Colonic mucosa (tissue), 4 donors: ENCODE measurements around the gene MAG. TPM values are rescaled to one million over a fixed set of nuclear protein-coding genes. Genes with fewer than 3 reads are reported as not detected.

Source experiments
- DNase-seq: peaks from one replicate; pipeline ENCODE4 v3.0.0-alpha.2; 2020
- H3K27ac ChIP-seq: fragments of 200-600 bp; one replicate; pipeline ENCODE4 v1.8.0; 2021
- H3K27me3 ChIP-seq: fragments of 200-600 bp; one replicate; pipeline ENCODE4 v1.8.0; 2021
- H3K36me3 ChIP-seq: fragments of 200-600 bp; one replicate; pipeline ENCODE4 v1.8.0; 2021
- H3K4me1 ChIP-seq: fragments of 200-600 bp; one replicate; pipeline ENCODE4 v1.8.0; 2021; ENCODE audit warnings: mild to moderate bottlenecking
- H3K4me3 ChIP-seq: fragments of 200-600 bp; one replicate; pipeline ENCODE4 v1.8.0; 2021
- H3K9ac ChIP-seq, 2 donors: one replicate each; pipeline ENCODE4 v1.7.0; 2013; ENCODE audit warnings: control low read depth in 2 of 2, low read depth in 2 of 2, low read length in 2 of 2
- H3K9me3 ChIP-seq: fragments of 200-600 bp; one replicate; pipeline ENCODE4 v1.8.0; 2021
- CTCF ChIP-seq: fragments of 200-600 bp; IDR thresholded peaks from one replicate; pipeline ENCODE4 v1.8.0; 2022; ENCODE audit warnings: antibody characterized with exemption, mild to moderate bottlenecking
- intact Hi-C: fragments of 100-400 bp; cut with DNase I; formaldehyde crosslinking; loops from one replicate; pipeline ENCODE4 v1.14.1; 2022
- total RNA-seq, 2 donors: library from RNA; stranded (reverse); fragmentation: NEBNext Ultra II Directional in 1 of 2; extraction: Animal tissue kit (Norgen Biotek cat#: 25700) in 1 of 2; gene quantifications; one replicate each; pipeline ENCODE4 v1.2.1, GENCODE V29; 2021
- donor health status: healthy.
- donor health status: DM: no; HTN: no; CAD: no.
- donor health status: DM: no; HTN: no; CAD: no.

Gene MAG
- total RNA-seq, 2 donors from 2014 or later: not detected

GRCh38 chr19:35294859-35295791, 3.2 kb downstream of the MAG start:
- TF ChIP-seq CTCF: no peak
- H3K27ac ChIP-seq: no peak overlapping the region
- H3K36me3 ChIP-seq: no peaks in the 10 kb centered on the region
- H3K9me3 ChIP-seq: no peaks in the 10 kb centered on the region
- no peak overlapping the region for H3K4me3 ChIP-seq
- DNase-seq: no peak
- no peak overlapping the region for H3K9ac ChIP-seq
- no peaks in the 10 kb centered on the region for H3K27me3 ChIP-seq
- intact Hi-C loops: no loop called here
- H3K4me1 ChIP-seq: no peaks in the 10 kb centered on the region

DNA sequence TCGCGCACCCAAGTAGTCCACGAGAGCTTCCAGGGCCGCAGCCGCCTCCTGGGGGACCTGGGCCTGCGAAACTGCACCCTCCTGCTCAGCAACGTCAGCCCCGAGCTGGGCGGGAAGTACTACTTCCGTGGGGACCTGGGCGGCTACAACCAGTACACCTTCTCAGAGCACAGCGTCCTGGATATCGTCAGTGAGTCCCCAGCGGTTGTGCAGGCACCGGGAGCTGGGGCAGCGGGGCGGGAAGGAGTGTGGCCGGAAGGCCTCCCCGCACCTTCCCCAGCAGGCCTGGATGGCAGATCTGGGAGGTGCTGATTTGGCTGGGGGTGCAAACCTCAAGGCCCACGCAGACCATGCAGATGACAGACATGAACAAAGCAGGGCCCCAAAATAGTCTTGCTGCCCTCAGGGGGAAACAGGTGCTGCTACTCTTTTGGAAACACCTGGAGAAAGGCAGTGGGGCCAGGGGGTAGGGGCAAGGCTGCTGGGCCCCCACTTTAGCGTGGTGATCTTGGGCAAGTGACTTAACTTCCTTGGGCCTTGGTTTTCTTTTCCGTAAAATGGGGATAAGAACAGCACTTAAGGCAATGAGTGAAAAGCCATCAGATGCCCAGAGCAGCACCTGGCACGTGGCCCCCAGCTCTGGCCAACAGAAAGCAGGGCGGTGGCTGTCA, 4.0 kb downstream of the MAG start:
- H3K27ac ChIP-seq: no peak overlapping the region
- intact Hi-C loops: no loop called here
- no peaks in the 10 kb centered on the region for H3K9me3 ChIP-seq
- H3K27me3 ChIP-seq: no peaks in the 10 kb centered on the region
- H3K9ac ChIP-seq: no peak overlapping the region
- TF ChIP-seq CTCF: no peak
- no peak for DNase-seq
- H3K4me1 ChIP-seq: no peaks in the 10 kb centered on the region
- H3K36me3 ChIP-seq: no peaks in the 10 kb centered on the region
- no peak overlapping the region for H3K4me3 ChIP-seq

- no peak overlapping the region for H3K4me3 ChIP-seq
- no peaks in the 10 kb centered on the region for H3K36me3 ChIP-seq
- no peaks in the 10 kb centered on the region for H3K9me3 ChIP-seq
- DNase-seq: no peak
- H3K4me1 ChIP-seq: no peaks in the 10 kb centered on the region
- no peak for TF ChIP-seq CTCF
- no peaks in the 10 kb centered on the region for H3K27me3 ChIP-seq
- H3K9ac ChIP-seq: no peak overlapping the region
- no peak overlapping the region for H3K27ac ChIP-seq
- intact Hi-C loops: no loop called here
Observed at GRCh38 chr19:35296644-35297514, 4.9 kb downstream of the MAG start.

DNA sequence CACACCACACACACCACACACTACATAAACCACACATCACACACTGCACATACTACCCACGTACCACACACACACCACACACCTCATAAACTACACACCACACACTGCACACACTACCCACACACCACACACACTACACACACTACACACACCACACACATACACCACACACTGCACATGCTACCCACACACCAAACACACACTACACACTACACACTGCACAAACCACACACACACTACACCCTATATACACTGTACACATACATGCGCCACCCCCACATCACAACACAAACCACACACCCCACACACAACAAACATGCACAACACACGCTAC, 5.5 kb downstream of the MAG start:
- H3K4me3 ChIP-seq: no peak overlapping the region
- no peak for DNase-seq
- no peaks in the 10 kb centered on the region for H3K4me1 ChIP-seq
- no peak overlapping the region for H3K9ac ChIP-seq
- no peaks in the 10 kb centered on the region for H3K27me3 ChIP-seq
- TF ChIP-seq CTCF: no peak
- intact Hi-C loops: no loop called here
- H3K27ac ChIP-seq: no peak overlapping the region
- H3K36me3 ChIP-seq: no peaks in the 10 kb centered on the region
- no peaks in the 10 kb centered on the region for H3K9me3 ChIP-seq

DNA sequence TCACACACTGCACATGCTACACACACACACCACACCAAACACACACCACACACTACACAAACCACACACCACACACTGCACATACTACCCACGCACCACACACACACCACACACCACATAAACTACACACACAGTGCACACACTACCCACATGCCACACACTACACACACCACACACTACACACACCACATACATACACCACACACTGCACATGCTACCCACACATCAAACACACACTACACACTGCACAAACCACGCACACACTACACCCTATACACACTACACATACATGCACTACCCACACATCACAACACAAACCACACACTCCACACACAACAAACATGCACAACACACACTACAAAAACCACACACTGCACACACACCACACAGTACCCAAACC, 6.0 kb downstream of the MAG start:
- no peak overlapping the region for H3K4me3 ChIP-seq
- no peaks in the 10 kb centered on the region for H3K36me3 ChIP-seq
- DNase-seq: no peak
- no peak for TF ChIP-seq CTCF
- no peaks in the 10 kb centered on the region for H3K27me3 ChIP-seq
- H3K9ac ChIP-seq: no peak overlapping the region
- H3K9me3 ChIP-seq: no peaks in the 10 kb centered on the region
- intact Hi-C loops: no loop called here
- no peak overlapping the region for H3K27ac ChIP-seq
- H3K4me1 ChIP-seq: no peaks in the 10 kb centered on the region
